Activated CD4-positive, alpha-beta T cell treated with anti-CD3 and anti-CD28 coated beads, Interleukin-2, amount 50 U/mL, for 24 hours (primary cell): ENCODE measurements around the gene MAP1A.
A peak's percentile ranks its signal among the peaks of the same experiment; 100 is the strongest.

ENCODE experiments used
- DNase-seq, 2 donors: peaks; one replicate each; pipeline ENCODE4 v3.0.0-alpha.2; 2020; ENCODE audit warnings: low read depth in 1 of 2, low spot score in 1 of 2

MAP1A gene

GRCh38 chr15:43517354-43518196 lies at the start of gene MAP1A:
Gene MAP1A, plus strand, starts transcription at chr15:43517608. Its CDS starts 3,866 bp downstream, at chr15:43521474.
- DNase-seq = no peak

GRCh38 chr15:43469867-43470266 lies 47.5 kb upstream of the MAP1A start:
- DNase-seq = no peak

- no peak for DNase-seq
Measured at GRCh38 chr15:43471975-43472374, 45.4 kb upstream of the MAP1A start.

- DNase-seq = no peak
Measured at GRCh38 chr15:43473885-43474284, 43.5 kb upstream of the MAP1A start.

- DNase-seq = no peak
Measured at GRCh38 chr15:43483297-43484128, 33.9 kb upstream of the MAP1A start.

GRCh38 chr15:43484455-43484854 lies 33.0 kb upstream of the MAP1A start:
- DNase-seq = no peak

GRCh38 chr15:43487271-43487895 lies 30.0 kb upstream of the MAP1A start:
- no peak for DNase-seq

- DNase-seq = no peak
Measured at GRCh38 chr15:43488790-43489189, 28.6 kb upstream of the MAP1A start.

GRCh38 chr15:43489191-43489590 lies 28.2 kb upstream of the MAP1A start:
- no peak for DNase-seq

GRCh38 chr15:43492266-43492665 lies 25.1 kb upstream of the MAP1A start:
- DNase-seq = no peak

- peak; percentile 83 to 94 for DNase-seq
Measured at GRCh38 chr15:43492673-43493601, 24.5 kb upstream of the MAP1A start, which contains the start of gene TP53BP1. Gene TP53BP1, minus strand, starts transcription at chr15:43493156. Its CDS starts 113 bp downstream, at chr15:43493043.

- no peak for DNase-seq
Measured at GRCh38 chr15:43493703-43494472, 23.5 kb upstream of the MAP1A start.

GRCh38 chr15:43498990-43499389 lies 18.4 kb upstream of the MAP1A start:
- no peak for DNase-seq

- DNase-seq = no peak
Measured at GRCh38 chr15:43499635-43500034, 17.8 kb upstream of the MAP1A start.

- no peak for DNase-seq
Measured at GRCh38 chr15:43505738-43506137, 11.7 kb upstream of the MAP1A start.

GRCh38 chr15:43508421-43508820 lies 9.0 kb upstream of the MAP1A start:
- DNase-seq = no peak

GRCh38 chr15:43508991-43509659 lies 8.3 kb upstream of the MAP1A start:
- no peak for DNase-seq

- DNase-seq = no peak
Measured at GRCh38 chr15:43509660-43510199, 7.7 kb upstream of the MAP1A start.
